Aortic smooth muscle cell (primary cell): Measurements from ENCODE around the gene RAB7B. TPM values are rescaled to one million over a fixed set of nuclear protein-coding genes. Genes with fewer than 3 reads are reported as not detected.

Source experiments
- total RNA-seq: library from RNA; depleted of rRNA; stranded (reverse); fragments of >200 nt; gene quantifications from 2 replicates; pipeline ENCODE4 v1.2.3, GENCODE V29; 2014

Gene RAB7B
- total RNA-seq, result 7.5 and 8.6 TPM in 2 replicates

GRCh38 chr1:206002871-206003801 lies at the start of gene RAB7B:
TSS of gene RAB7B (minus strand) at chr1:206003395. CDS start at chr1:205994135, 9,260 bp downstream.

GRCh38 chr1:206023695-206024094 lies 20.5 kb upstream of the RAB7B start, which contains the start of gene CTSE:
TSS of gene CTSE (minus strand) at chr1:206023895. CDS start at chr1:206023791, 104 bp downstream.

GRCh38 chr1:205943245-205943644 lies 60.0 kb downstream of the RAB7B start, which contains the start of gene SLC26A9:
TSS of gene SLC26A9 (minus strand) at chr1:205943456. CDS start at chr1:205935820, 7,636 bp downstream.

Other genes with a start within 250 kb of the RAB7B start
- gene RAB29, start 227.9 kb downstream of the RAB7B start, total RNA-seq, result 33.3 and 41.9 TPM in 2 replicates
- 14.9 and 17.8 TPM in 2 replicates for gene SLC41A1, start 190.2 kb downstream of the RAB7B start, total RNA-seq
- gene PM20D1, start 153.3 kb downstream of the RAB7B start, total RNA-seq, result not detected in 2 replicates
- gene SLC26A9, start 59.9 kb downstream of the RAB7B start, total RNA-seq, result not detected in 2 replicates
- gene CTSE, start 20.5 kb upstream of the RAB7B start, total RNA-seq, result not detected in 2 replicates
- gene RHEX, start 49.8 kb upstream of the RAB7B start, total RNA-seq, result not detected in 2 replicates
- not detected in 2 replicates for gene AVPR1B, start 114.0 kb upstream of the RAB7B start, total RNA-seq
- gene FAM72A, start 199.4 kb upstream of the RAB7B start, total RNA-seq, result 3.5 and 4.4 TPM in 2 replicates
- 44.3 and 64.8 TPM in 2 replicates for gene SRGAP2, start 200.1 kb upstream of the RAB7B start, total RNA-seq